Measurements from ENCODE around the gene OR2Y1. TPM values are rescaled to one million over a fixed set of nuclear protein-coding genes. Genes with fewer than 3 reads are reported as not detected.
"Not testable (repeated sequence)": the region's sequence is repeated elsewhere in the genome, so short reads cannot be mapped to it uniquely, and the experiment has no call there.

Gene OR2Y1
- total RNA-seq, 2 donors from 2014 or later: not detected

GRCh38 chr5:180775624-180776023, 35.8 kb upstream of the OR2Y1 start:
- no peak for ATAC-seq (replicated peaks)
- no peaks in the 10 kb centered on the region for H3K4me1 Mint-ChIP-seq
- peaks cover 11% of the 10 kb centered on the region for H3K27me3 Mint-ChIP-seq
- H3K27ac Mint-ChIP-seq: no peak overlapping the region
- H3K36me3 Mint-ChIP-seq (ENCODE audit: low read depth): no peaks in the 10 kb centered on the region
- no peak overlapping the region for H3K4me3 Mint-ChIP-seq
- H3K9me3 Mint-ChIP-seq: peaks cover 3% of the 10 kb centered on the region

DNA sequence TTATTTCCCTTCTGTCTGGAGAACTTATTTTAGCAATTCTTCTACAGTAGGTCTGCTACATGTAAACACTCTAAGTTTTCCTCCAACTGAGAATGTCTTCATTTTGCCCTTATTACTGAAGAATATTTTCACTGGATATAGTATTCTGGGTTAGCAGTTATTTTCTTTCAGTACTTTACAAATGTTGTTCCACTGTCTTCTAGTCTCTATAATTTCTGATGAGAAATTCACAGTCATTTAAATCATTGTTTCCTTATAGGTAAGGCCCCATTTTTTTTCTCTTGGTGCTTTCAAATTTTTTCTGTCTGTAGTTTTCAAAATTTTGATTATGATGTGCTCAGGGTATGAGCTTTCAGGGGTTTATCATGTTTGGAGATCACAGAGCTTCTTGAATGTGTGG, 32.0 kb upstream of the OR2Y1 start:
- no peaks in the 10 kb centered on the region for H3K4me1 Mint-ChIP-seq
- H3K4me3 Mint-ChIP-seq: no peak overlapping the region
- H3K27ac Mint-ChIP-seq: no peak overlapping the region
- H3K27me3 Mint-ChIP-seq: peaks cover 16% of the 10 kb centered on the region
- peaks cover 7% of the 10 kb centered on the region for H3K9me3 Mint-ChIP-seq
- ATAC-seq (replicated peaks): no peak
- no peaks in the 10 kb centered on the region for H3K36me3 Mint-ChIP-seq (ENCODE audit: low read depth)

- no peak overlapping the region for H3K27ac Mint-ChIP-seq
- peaks cover 11% of the 10 kb centered on the region for H3K9me3 Mint-ChIP-seq
These were observed 30.0 kb upstream of the OR2Y1 start for GRCh38 chr5:180769821-180770220.

DNA sequence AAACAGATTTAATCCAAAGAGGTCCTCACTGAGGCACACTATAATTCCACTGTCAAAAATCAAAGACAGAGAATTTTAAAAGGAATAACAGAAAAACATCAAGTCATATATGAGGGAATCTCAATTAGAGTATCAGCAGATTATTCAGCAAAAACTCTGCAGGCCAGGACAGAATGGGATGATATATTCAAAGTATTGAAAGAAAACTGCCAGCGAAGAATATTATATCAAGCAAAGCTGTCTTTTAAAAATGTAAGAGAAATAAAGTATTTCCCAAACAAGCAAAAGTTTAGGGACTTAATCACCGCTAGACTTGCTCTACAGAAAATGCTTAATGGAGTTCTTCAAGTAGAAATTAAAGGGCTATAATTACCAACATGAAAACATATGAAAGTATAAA, 15.7 kb upstream of the OR2Y1 start:
- ATAC-seq (replicated peaks): no peak
- Mint-ChIP-seq H3K27ac (no peak overlapping the region), H3K36me3 (ENCODE audit: low read depth) (no peaks in the 10 kb centered on the region), H3K4me1 (no peaks in the 10 kb centered on the region), H3K27me3 (peaks cover 19% of the 10 kb centered on the region), H3K4me3 (no peak overlapping the region), H3K9me3 (peaks cover 8% of the 10 kb centered on the region)

More at GRCh38 chr5:180769821-180770220, 30.0 kb upstream of the OR2Y1 start:
- Mint-ChIP-seq H3K27me3 (peaks cover 26% of the 10 kb centered on the region), H3K4me3 (no peak overlapping the region), H3K36me3 (ENCODE audit: low read depth) (no peaks in the 10 kb centered on the region), H3K4me1 (no peaks in the 10 kb centered on the region)
- no peak for ATAC-seq (replicated peaks)

- H3K9me3 Mint-ChIP-seq: no peaks in the 10 kb centered on the region
These were observed 4.4 kb upstream of the OR2Y1 start for GRCh38 chr5:180744253-180744652.

DNA sequence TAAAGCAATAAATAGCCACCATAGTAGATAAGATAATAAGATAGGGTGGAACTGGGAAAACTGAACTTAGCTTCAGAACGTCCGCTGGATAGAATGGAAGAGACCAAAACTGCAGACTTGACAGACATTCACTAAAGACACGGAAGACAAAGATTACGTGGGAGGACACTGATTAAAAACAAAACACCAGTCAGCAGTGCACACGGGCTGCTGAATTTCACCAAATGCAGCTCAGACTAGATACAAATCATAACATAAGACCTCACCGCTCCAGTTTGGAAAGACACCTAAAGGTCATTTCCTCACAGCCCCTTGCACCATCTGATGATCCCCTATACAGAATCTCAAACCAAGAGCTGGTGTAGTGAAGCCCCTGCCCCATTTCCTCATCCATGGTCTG, 2.9 kb upstream of the OR2Y1 start:
- ATAC-seq (replicated peaks): peak; percentile 35
- Mint-ChIP-seq H3K4me3 (no peak overlapping the region), H3K4me1 (no peaks in the 10 kb centered on the region), H3K9me3 (no peaks in the 10 kb centered on the region), H3K36me3 (ENCODE audit: low read depth) (no peaks in the 10 kb centered on the region), H3K27ac (no peak overlapping the region), H3K27me3 (peaks cover 25% of the 10 kb centered on the region)

More at GRCh38 chr5:180744253-180744652, 4.4 kb upstream of the OR2Y1 start:
- no peaks in the 10 kb centered on the region for H3K4me1 Mint-ChIP-seq
- peaks cover 18% of the 10 kb centered on the region for H3K27me3 Mint-ChIP-seq
- no peak for ATAC-seq (replicated peaks)
- H3K36me3 Mint-ChIP-seq (ENCODE audit: low read depth): no peaks in the 10 kb centered on the region
- H3K4me3 Mint-ChIP-seq: no peak overlapping the region
- H3K27ac Mint-ChIP-seq: no peak overlapping the region

- H3K4me1 Mint-ChIP-seq; H3K4me3 Mint-ChIP-seq; ATAC-seq (replicated peaks); H3K27ac Mint-ChIP-seq; H3K36me3 Mint-ChIP-seq (ENCODE audit: low read depth); H3K9me3 Mint-ChIP-seq: not testable (repeated sequence)
- peaks cover 31% of the 10 kb centered on the region for H3K27me3 Mint-ChIP-seq
These were observed 1.1 kb upstream of the OR2Y1 start for GRCh38 chr5:180740953-180741352.

GRCh38 chr5:180739271-180739670, 587 bp downstream of the OR2Y1 start:
- no peak for ATAC-seq (replicated peaks)
- Mint-ChIP-seq H3K36me3 (ENCODE audit: low read depth) (no peaks in the 10 kb centered on the region), H3K4me1 (no peaks in the 10 kb centered on the region), H3K27me3 (peaks cover 34% of the 10 kb centered on the region), H3K4me3 (no peak overlapping the region), H3K27ac (no peak overlapping the region), H3K9me3 (no peaks in the 10 kb centered on the region)

GRCh38 chr5:180736536-180736935, 3.3 kb downstream of the OR2Y1 start:
- Mint-ChIP-seq H3K4me1 (no peaks in the 10 kb centered on the region), H3K4me3 (no peak overlapping the region), H3K27ac (no peak overlapping the region), H3K27me3 (peaks cover 42% of the 10 kb centered on the region), H3K36me3 (ENCODE audit: low read depth) (no peaks in the 10 kb centered on the region), H3K9me3 (no peaks in the 10 kb centered on the region)
- ATAC-seq (replicated peaks): no peak

DNA sequence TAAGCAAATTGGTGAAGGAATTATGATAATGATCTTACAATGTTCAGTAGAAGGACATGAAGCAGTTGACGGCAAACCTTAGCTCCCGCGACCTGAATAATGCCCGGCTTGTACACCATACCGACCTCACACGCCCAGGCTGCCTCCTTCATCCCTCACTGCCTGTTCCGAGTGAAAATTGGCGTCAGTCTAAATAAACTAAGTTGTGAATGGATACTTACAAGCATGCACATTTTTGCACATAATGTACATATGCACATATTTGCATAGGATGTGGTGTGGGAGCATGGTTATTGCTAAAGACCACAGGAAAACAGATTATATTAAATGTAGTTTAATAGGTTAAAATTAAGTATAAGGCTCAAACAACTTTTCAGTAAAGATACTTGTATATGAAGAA, 14.9 kb downstream of the OR2Y1 start:
- no peak for ATAC-seq (replicated peaks)
- no peak overlapping the region for H3K27ac Mint-ChIP-seq
- H3K4me1 Mint-ChIP-seq: no peaks in the 10 kb centered on the region
- H3K27me3 Mint-ChIP-seq: peaks cover 41% of the 10 kb centered on the region
- no peaks in the 10 kb centered on the region for H3K9me3 Mint-ChIP-seq
- H3K36me3 Mint-ChIP-seq (ENCODE audit: low read depth): no peaks in the 10 kb centered on the region
- no peak overlapping the region for H3K4me3 Mint-ChIP-seq

GRCh38 chr5:180723936-180724335, 15.9 kb downstream of the OR2Y1 start:
- no peak overlapping the region for H3K27ac Mint-ChIP-seq
- no peaks in the 10 kb centered on the region for H3K4me1 Mint-ChIP-seq
- no peak for ATAC-seq (replicated peaks)
- H3K36me3 Mint-ChIP-seq (ENCODE audit: low read depth): no peaks in the 10 kb centered on the region
- H3K27me3 Mint-ChIP-seq: peaks cover 41% of the 10 kb centered on the region
- no peaks in the 10 kb centered on the region for H3K9me3 Mint-ChIP-seq
- H3K4me3 Mint-ChIP-seq: no peak overlapping the region

- peaks cover 38% of the 10 kb centered on the region for H3K27me3 Mint-ChIP-seq
These were observed 19.4 kb downstream of the OR2Y1 start for GRCh38 chr5:180720486-180720885.

GRCh38 chr5:180719781-180720180, 20.1 kb downstream of the OR2Y1 start:
- peaks cover 34% of the 10 kb centered on the region for H3K27me3 Mint-ChIP-seq
- H3K4me3 Mint-ChIP-seq: no peak overlapping the region
- H3K4me1 Mint-ChIP-seq: no peaks in the 10 kb centered on the region
- ATAC-seq (replicated peaks): no peak
- H3K27ac Mint-ChIP-seq: no peak overlapping the region
- H3K9me3 Mint-ChIP-seq: no peaks in the 10 kb centered on the region
- H3K36me3 Mint-ChIP-seq (ENCODE audit: low read depth): no peaks in the 10 kb centered on the region

More at GRCh38 chr5:180720486-180720885, 19.4 kb downstream of the OR2Y1 start:
- Mint-ChIP-seq H3K27ac (no peak overlapping the region), H3K9me3 (no peaks in the 10 kb centered on the region), H3K36me3 (ENCODE audit: low read depth) (no peaks in the 10 kb centered on the region), H3K4me1 (no peaks in the 10 kb centered on the region), H3K4me3 (no peak overlapping the region)
- ATAC-seq (replicated peaks): no peak

DNA sequence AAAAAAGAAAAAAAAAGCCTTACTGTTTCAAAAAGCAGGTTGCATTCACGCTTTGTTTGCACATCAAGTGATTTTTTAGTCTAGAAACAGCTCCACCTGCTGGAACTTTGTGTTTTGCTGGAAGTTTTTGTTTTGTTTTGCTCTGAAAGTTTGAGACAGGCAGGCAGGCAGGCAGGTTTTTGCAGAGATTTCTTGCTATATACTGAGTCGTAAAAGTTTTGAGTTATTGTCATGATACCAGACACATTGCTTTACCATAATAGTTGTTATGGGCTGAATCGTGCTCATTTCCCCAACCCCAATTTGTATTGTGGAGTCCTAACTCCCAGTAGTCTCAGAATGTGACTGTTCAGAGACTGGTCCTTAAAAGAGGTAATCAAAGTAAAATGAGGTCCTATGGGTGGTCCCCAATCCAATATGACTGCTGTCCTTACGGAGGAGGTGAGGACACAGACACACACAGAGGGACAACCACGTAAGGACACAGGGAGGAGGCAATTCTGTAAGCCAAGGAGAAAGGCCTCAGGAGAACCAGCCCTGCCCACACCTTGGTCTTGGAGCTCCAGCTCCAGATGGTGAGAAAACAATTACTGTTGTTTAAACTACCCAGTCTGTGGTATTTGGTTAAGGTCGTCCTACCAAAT, 20.9 kb downstream of the OR2Y1 start:
- ATAC-seq (replicated peaks): no peak
- peaks cover 35% of the 10 kb centered on the region for H3K27me3 Mint-ChIP-seq
- no peak overlapping the region for H3K4me3 Mint-ChIP-seq
- H3K27ac Mint-ChIP-seq: no peak overlapping the region
- no peaks in the 10 kb centered on the region for H3K9me3 Mint-ChIP-seq
- H3K4me1 Mint-ChIP-seq: no peaks in the 10 kb centered on the region
- H3K36me3 Mint-ChIP-seq (ENCODE audit: low read depth): no peaks in the 10 kb centered on the region

DNA sequence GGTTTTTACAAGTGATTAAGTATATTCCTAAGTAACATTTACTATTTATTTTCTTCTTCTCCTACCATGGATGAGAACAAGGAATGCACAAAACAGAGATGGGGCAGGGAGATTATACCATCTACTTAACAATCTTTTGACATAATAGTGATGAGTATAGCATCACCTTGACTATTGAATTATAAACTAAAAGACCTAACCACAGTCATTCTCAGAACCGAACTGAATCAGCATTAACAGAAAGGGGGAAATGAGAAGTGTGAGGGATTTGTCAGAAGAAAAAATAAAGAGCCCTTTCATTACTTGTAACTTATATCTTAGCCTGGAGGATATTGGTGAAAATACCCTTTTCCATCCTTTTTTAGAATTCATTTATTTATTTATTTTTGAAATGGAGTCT, 21.9 kb downstream of the OR2Y1 start:
- no peaks in the 10 kb centered on the region for H3K36me3 Mint-ChIP-seq (ENCODE audit: low read depth)
- no peak overlapping the region for H3K4me3 Mint-ChIP-seq
- no peaks in the 10 kb centered on the region for H3K4me1 Mint-ChIP-seq
- no peak overlapping the region for H3K27ac Mint-ChIP-seq
- H3K27me3 Mint-ChIP-seq: peaks cover 29% of the 10 kb centered on the region
- H3K9me3 Mint-ChIP-seq: no peaks in the 10 kb centered on the region
- peak; percentile 60 for ATAC-seq (replicated peaks)

GRCh38 chr5:180704362-180704761, 35.5 kb downstream of the OR2Y1 start:
- H3K27ac Mint-ChIP-seq: no peak overlapping the region
- ATAC-seq (replicated peaks): no peak
- H3K4me3 Mint-ChIP-seq: no peak overlapping the region
- no peaks in the 10 kb centered on the region for H3K36me3 Mint-ChIP-seq (ENCODE audit: low read depth)
- peaks cover 6% of the 10 kb centered on the region for H3K27me3 Mint-ChIP-seq
- no peaks in the 10 kb centered on the region for H3K4me1 Mint-ChIP-seq
- H3K9me3 Mint-ChIP-seq: peaks cover 3% of the 10 kb centered on the region

All from activated T-helper 17 cell treated with anti-CD3 and anti-CD28 coated beads, Interleukin-2, amount 50 U/mL, for 72 hours (primary cell).